ENCODE measurements around the gene CSF1R. TPM values are rescaled to one million over a fixed set of nuclear protein-coding genes. Genes with fewer than 3 reads are reported as not detected.

The CSF1R gene
- total RNA-seq, 4 donors from 2014 or later: 7.5 to 17.0 (median 9.8) TPM

DNA sequence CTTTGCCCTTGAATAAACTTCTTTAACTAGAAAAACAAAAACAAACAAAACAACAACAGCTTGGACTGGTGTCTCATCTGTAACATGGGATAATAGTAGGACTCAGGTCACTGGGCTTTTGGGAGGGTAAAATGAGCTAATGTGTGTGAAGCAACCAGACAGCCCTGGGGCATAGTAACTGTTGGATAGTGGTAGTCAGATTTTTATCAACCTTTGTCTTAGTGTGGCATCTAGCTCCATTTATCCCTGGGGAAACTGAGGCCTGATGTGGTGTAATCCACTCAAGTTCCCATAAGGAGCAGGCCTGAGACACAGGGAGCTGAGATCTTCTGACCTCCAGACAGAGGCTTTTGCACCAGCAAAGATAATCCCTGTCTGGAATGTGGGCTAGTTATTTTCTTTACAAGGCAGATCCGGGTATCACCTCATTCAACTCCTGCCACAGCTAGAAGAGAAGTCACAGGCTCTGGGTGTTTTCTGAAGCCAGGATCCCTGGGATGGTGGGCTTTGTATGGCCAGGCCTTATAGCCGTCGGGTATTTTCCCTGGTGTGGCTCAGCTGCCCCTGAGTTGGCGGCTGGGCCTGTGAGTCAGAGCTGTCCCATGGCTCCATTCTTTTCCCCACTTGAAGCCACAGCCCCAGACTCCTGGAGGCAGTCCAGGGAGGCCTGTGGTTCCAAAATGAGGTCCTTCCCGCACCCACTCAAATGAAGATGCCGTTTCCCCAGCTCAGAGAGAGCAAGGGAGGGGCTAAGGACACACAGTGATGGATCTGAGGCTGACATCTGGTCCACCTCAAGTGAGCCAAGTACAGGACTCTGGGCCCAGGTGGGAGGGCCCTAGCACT lies 26.1 kb upstream of the CSF1R start:
- H3K27me3 ChIP-seq: no peaks in the 10 kb centered on the region
- H3K9me3 ChIP-seq: no peaks in the 10 kb centered on the region
- H3K4me3 ChIP-seq: no peak overlapping the region
- in situ Hi-C loops (cut with MboI; ENCODE audit: low sequenced_read_pairs in 4 of 4) (no loop called here), intact Hi-C loops (cut with DNase I; ENCODE audit: low total_unique reads) (no loop called here)
- no peaks in the 10 kb centered on the region for H3K36me3 ChIP-seq
- no peaks in the 10 kb centered on the region for H3K4me1 ChIP-seq
- ATAC-seq (peak; percentile 17 to 44), DNase-seq (peak in 1 of 2 donors; percentile 44)
- H3K27ac ChIP-seq: peak overlapping the region; percentile 31 to 55 (median 38)
- no peak for TF ChIP-seq POLR2A (IDR thresholded peaks at IDR 0.05)
- TF ChIP-seq, protein P1, sequence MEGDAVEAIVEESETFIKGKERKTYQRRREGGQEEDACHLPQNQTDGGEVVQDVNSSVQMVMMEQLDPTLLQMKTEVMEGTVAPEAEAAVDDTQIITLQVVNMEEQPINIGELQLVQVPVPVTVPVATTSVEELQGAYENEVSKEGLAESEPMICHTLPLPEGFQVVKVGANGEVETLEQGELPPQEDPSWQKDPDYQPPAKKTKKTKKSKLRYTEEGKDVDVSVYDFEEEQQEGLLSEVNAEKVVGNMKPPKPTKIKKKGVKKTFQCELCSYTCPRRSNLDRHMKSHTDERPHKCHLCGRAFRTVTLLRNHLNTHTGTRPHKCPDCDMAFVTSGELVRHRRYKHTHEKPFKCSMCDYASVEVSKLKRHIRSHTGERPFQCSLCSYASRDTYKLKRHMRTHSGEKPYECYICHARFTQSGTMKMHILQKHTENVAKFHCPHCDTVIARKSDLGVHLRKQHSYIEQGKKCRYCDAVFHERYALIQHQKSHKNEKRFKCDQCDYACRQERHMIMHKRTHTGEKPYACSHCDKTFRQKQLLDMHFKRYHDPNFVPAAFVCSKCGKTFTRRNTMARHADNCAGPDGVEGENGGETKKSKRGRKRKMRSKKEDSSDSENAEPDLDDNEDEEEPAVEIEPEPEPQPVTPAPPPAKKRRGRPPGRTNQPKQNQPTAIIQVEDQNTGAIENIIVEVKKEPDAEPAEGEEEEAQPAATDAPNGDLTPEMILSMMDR (IDR thresholded peaks at IDR 0.05 in 4 of 5, conservative IDR thresholded peaks at IDR 0.05 in 1 of 5): no peak

DNA sequence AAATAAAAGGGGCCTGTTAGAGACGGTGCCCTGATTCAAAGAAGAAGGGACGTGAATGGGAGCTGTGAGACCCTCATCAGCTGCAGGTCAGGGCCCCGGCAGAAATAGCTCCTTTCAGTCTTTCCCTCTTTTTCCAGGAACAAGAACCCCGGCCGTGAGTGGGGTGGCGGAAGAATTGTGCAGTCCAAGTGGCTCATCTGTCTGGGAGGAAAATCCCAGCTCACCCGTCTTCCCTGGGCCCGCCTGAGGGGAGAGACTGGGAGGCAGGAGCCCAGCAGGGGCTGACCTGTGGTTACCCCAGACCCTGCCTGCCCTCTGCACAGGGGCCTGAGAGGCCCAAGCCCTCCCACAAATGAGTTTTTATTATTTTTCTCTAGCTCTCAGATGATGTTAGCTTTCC lies 24.8 kb upstream of the CSF1R start:
- in situ Hi-C loops (cut with MboI; ENCODE audit: low sequenced_read_pairs in 4 of 4) (no loop called here), intact Hi-C loops (cut with DNase I; ENCODE audit: low total_unique reads) (no loop called here)
- peak overlapping the region in 1 of 4 donors; percentile 13 for H3K27ac ChIP-seq
- no peaks in the 10 kb centered on the region for H3K4me1 ChIP-seq
- no peak overlapping the region for H3K4me3 ChIP-seq
- ATAC-seq (no peak), DNase-seq (no peak)
- TF ChIP-seq POLR2A (IDR thresholded peaks at IDR 0.05): no peak
- TF ChIP-seq, protein P1 (IDR thresholded peaks at IDR 0.05 in 4 of 5, conservative IDR thresholded peaks at IDR 0.05 in 1 of 5): no peak
- H3K9me3 ChIP-seq: no peaks in the 10 kb centered on the region
- no peaks in the 10 kb centered on the region for H3K27me3 ChIP-seq
- H3K36me3 ChIP-seq: no peaks in the 10 kb centered on the region

DNA sequence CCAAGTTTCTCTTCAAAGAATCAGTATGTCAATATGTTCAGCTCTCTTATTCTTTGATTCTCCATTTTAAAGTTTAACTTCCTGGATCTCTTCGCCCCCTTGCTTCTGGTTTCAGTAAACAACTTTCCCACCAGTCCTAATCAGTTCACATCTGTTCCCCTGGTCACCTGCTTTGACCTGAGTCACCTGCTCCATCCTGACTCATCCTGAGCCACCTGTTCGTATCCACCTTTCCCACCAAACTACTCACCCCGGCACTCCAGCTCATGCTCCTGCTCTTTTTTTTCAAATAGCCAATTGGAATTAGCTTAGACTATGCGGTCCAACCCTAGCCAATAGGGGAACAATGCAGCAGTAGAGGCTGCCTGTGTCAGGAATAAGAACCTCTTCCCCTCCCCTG lies 23.6 kb upstream of the CSF1R start:
- ATAC-seq (no peak), DNase-seq (no peak)
- Histone ChIP-seq H3K9me3 (no peaks in the 10 kb centered on the region), H3K4me3 (no peak overlapping the region), H3K36me3 (no peaks in the 10 kb centered on the region), H3K27ac (no peak overlapping the region), H3K4me1 (no peaks in the 10 kb centered on the region), H3K27me3 (no peaks in the 10 kb centered on the region)
- intact Hi-C loops (cut with DNase I; ENCODE audit: low total_unique reads) (no loop called here), in situ Hi-C loops (cut with MboI; ENCODE audit: low sequenced_read_pairs in 4 of 4) (no loop called here)
- TF ChIP-seq, protein P1 (IDR thresholded peaks at IDR 0.05 in 4 of 5, conservative IDR thresholded peaks at IDR 0.05 in 1 of 5): no peak
- TF ChIP-seq POLR2A (IDR thresholded peaks at IDR 0.05): no peak

DNA sequence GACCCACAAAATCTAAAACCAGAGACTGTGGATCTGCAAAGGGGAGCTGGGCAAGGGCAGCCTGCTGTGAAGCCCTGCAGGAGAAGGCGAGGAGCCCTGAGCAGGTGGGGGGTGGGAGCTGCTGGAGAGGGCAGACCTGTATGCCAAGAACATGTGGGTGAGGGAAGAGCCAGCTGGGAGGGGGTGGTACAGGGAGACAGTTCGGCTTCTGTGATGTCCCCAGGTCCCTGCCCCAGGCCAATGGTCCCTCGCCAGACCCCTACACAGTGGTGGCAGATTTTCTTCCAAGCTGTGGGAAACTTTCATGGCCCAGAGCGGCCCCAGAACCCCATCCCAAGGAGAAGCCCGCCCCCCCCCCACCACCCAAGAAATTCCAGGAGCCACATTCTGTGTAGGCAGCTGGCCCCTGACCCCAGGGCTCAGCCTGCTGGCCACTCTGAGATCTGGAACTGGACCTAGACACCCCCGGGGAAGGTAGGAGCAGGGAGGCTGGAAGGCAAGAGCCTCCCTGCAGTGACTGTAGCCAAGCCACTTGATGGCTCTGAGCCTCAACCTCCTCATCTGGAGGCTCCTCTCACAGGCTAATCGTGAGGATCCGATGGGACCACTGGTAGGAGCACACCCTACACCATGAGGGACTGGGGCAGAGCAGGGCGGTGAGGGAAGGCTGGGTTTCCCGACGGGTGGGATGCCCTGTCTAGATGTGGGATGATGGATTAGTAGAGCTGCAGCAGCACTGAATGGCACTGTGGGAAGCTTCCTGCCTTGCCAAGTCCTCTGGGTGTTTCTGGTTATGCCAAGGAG lies 22.6 kb upstream of the CSF1R start:
- H3K4me1 ChIP-seq: no peaks in the 10 kb centered on the region
- intact Hi-C loops (cut with DNase I; ENCODE audit: low total_unique reads) (no loop called here), in situ Hi-C loops (cut with MboI; ENCODE audit: low sequenced_read_pairs in 4 of 4) (no loop called here)
- H3K9me3 ChIP-seq: no peaks in the 10 kb centered on the region
- no peak overlapping the region for H3K27ac ChIP-seq
- no peaks in the 10 kb centered on the region for H3K27me3 ChIP-seq
- no peak for TF ChIP-seq POLR2A (IDR thresholded peaks at IDR 0.05)
- TF ChIP-seq, protein P1 (IDR thresholded peaks at IDR 0.05 in 4 of 5, conservative IDR thresholded peaks at IDR 0.05 in 1 of 5): no peak
- DNase-seq: no peak
- no peaks in the 10 kb centered on the region for H3K36me3 ChIP-seq
- no peak for ATAC-seq
- no peak overlapping the region for H3K4me3 ChIP-seq
